GM10248 (cell line): ENCODE data around the gene LRP10.

Experiments
- CTCF ChIA-PET: fragments of 300-600 bp; sonication (Branson Sonifier 250); formaldehyde crosslinking; extraction: SDS; loops from one replicate; lab custom pipeline; 2021; ENCODE audit warnings: antibody characterized with exemption; lab: Yijun Ruan, JAX
- POLR2A ChIA-PET: fragments of 350-650 bp; sonication (Branson Sonifier 250); formaldehyde crosslinking; extraction: SDS; loops from one replicate; lab custom pipeline; 2020; ENCODE audit warnings: antibody characterized with exemption; lab: Yijun Ruan, JAX
- DNase-seq: peaks from one replicate; pipeline ENCODE4 v3.0.0; 2012; ENCODE audit errors: extremely low spot score
- TF ChIP-seq, protein P1 (sequence below): IDR thresholded peaks from 2 replicates; pipeline ENCODE4 v1.5.1; 2012; ENCODE audit warnings: mild to moderate bottlenecking, low read depth; ENCODE audit errors: extremely low read depth, missing control alignments, control extremely low read depth

The LRP10 gene

DNA sequence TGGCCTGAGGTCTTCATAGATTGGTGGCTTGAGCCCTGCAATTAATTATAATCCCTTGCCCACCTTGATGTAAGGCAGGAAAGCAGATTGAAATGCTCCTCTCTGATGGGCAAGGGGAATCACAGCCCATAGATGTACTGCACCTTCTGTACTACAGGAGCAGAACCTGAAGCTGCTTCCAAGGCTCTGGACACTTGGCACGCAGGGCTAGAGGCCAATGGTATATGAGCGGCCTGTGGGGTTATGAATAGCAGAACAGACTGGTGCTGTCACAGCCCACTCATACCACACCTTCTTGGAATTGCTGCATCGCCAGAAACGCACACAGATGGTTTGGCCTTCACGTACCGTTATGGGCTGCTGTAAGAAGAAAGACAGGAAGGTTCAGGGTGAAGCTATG, 49.2 kb downstream of the LRP10 start:
- CTCF ChIA-PET = interaction anchor here (1.2 to 9.3 kb wide), 8 partner anchors 9 to 350 kb away, joined by 3 to 68 read pairs (median 7); partner anchors contain the start of gene PRMT5
- TF ChIP-seq, protein P1, sequence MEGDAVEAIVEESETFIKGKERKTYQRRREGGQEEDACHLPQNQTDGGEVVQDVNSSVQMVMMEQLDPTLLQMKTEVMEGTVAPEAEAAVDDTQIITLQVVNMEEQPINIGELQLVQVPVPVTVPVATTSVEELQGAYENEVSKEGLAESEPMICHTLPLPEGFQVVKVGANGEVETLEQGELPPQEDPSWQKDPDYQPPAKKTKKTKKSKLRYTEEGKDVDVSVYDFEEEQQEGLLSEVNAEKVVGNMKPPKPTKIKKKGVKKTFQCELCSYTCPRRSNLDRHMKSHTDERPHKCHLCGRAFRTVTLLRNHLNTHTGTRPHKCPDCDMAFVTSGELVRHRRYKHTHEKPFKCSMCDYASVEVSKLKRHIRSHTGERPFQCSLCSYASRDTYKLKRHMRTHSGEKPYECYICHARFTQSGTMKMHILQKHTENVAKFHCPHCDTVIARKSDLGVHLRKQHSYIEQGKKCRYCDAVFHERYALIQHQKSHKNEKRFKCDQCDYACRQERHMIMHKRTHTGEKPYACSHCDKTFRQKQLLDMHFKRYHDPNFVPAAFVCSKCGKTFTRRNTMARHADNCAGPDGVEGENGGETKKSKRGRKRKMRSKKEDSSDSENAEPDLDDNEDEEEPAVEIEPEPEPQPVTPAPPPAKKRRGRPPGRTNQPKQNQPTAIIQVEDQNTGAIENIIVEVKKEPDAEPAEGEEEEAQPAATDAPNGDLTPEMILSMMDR = no peak
- POLR2A ChIA-PET = interaction anchor here (3.8 kb wide), 1 partner anchor 9 kb away, joined by 22 read pairs; the partner anchor contains the start of gene PRMT5
- DNase-seq = no peak

DNA sequence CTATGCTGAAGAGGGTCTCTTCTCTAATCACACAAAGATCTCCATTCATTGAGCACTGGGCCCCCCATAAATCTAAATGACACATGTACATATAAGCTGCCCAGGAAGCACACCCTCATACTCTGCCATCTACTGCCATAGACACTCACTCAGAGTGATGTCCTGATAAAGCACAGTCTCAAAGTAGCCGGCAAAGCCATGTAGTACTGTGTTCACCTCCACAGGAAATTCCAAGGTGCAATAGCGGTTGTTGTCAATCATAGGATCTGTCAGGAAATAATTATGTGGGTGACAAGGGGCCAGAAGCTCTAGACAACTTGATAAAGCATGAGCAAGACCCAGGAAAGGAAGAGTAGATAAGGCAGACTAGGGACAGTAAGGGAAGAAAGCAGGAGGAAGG, 50.8 kb downstream of the LRP10 start:
- CTCF ChIA-PET = no interaction called here
- no peak for DNase-seq
- POLR2A ChIA-PET = no interaction called here
- TF ChIP-seq, protein P1 = no peak

DNA sequence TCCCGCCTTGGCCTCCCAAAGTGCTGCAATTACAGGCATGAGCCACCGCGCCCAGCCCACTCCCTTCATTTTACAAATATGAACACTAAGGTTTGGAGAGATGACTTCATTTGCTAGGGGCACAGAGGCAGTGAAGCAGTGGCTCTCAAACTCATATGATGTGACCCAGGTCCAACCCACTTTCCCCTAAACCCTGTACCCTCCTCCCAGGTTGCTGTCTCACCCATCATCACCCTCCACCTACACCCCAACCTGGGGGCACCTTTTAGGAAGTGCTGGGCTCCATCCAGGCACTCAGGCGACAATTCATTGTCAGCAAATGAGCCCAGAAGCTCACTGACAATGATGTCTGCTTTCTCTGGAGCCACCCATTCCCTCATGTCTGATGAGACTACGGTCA, 52.2 kb downstream of the LRP10 start:
- TF ChIP-seq, protein P1 = no peak
- DNase-seq = no peak
- CTCF ChIA-PET = no interaction called here
- POLR2A ChIA-PET = no interaction called here

DNA sequence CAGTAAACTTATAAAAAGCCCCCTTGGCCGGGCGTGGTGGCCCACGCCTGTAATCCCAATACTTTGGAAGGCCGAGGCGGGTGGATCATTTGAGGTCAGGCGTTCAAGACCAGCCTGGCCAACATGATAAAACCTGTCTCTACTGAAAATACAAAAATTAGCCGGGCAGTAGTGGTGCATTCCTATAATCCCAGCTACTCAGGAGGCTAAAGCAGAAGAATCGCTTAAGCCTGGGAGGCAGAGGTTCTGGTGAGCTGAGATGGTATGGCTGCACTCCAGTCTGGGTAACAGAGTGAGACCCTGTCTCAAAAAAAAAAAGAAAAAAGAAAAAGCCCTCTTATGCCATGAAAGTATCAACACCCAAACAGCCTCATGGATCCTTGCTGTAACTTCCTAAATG, 54.0 kb downstream of the LRP10 start:
- no peak for DNase-seq
- ChIA-PET CTCF (interaction anchor here (1.1 to 6.4 kb wide), 2 partner anchors 59 to 143 kb away, joined by 5 to 61 read pairs; partner anchors contain the start of gene AJUBA), POLR2A (no interaction called here)
- TF ChIP-seq, protein P1 = no peak

DNA sequence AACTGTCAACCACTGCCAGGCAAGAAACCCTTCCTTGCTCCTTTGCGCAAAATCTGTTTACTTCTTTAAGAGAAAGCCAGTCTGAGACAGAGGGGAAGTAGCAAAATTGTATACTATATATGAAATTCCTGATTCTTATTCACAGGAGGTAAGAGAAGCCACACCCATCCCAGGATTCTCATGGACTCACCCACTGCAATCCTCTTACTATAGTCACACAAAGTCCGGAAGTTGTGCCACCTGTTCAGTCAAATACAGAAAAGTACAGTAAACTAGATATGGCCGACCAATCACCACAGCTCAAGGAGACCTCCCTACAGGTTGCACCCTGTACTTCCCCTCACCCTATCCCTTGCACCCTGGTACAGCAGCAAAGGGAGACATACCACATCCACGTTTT, 54.8 kb downstream of the LRP10 start:
- CTCF ChIA-PET = interaction anchor here (1.1 to 6.4 kb wide), 2 partner anchors 58 to 142 kb away, joined by 5 to 61 read pairs; partner anchors contain the start of gene AJUBA
- DNase-seq = no peak
- TF ChIP-seq, protein P1 = no peak
- POLR2A ChIA-PET = no interaction called here

DNA sequence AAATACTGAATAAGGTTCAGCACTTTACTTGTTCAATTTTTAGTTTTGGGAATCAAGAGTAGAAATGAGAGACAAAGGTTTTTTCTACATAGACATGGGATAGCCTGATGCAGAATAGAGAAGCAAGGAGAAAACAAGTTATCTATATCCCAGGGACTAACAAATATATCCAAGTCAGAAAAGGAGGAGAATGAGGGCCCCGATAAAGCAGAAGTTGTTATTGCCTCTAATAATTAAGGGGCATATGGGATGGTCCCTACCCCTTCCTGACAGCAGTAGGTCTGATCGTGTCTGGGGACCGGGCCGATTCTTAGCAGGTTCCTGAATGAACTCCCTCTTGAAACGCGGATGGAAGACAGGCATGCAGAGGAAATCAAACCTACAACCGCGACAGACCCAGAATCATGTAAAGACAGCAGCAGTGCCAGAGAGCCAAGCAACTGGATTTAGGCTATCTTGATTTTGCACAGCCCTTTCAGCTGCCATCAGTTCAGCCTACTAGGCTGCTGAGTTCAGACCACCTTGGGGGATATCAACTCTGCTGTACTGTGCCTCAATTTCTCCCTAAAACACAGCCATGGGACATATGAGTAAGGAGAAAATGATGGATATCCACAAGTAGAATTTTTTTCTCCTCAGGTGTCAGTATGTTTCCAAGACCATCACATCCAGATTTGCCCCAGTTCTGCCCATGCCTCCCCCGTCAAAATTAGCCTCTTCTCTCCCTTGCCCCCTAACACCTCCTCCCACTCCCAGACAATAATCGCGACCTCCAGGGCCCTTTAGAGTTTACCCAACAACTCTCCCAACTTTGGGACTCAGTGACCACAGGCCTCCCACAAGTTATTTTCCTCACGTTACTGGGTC, 56.9 kb downstream of the LRP10 start:
- ChIA-PET POLR2A (interaction anchor here (0.5 to 2.9 kb wide), 3 partner anchors 9 to 358 kb away, joined by 3 to 22 read pairs (median 3); partner anchors contain the start of genes AJUBA and RBM23), CTCF (interaction anchor here (0.9 to 6.4 kb wide), 27 partner anchors 10 to 358 kb away, joined by 3 to 63 read pairs (median 8); partner anchors contain the start of genes ACIN1, AJUBA, C14orf119 and CDH24)
- DNase-seq = no peak
- TF ChIP-seq, protein P1 = no peak
